PFSK-1 (cell line): ENCODE measurements around the gene NFIA.

Experiments used
- FOXP2 ChIP-seq: optimal IDR thresholded peaks from 2 replicates; pipeline ENCODE3; 2011; ENCODE audit warnings: borderline replicate concordance, control low read depth, inconsistent platforms; ENCODE audit not compliant: insufficient read depth; ENCODE audit errors: extremely low read length, extremely low read depth
- POLR2AphosphoS5 ChIP-seq: IDR thresholded peaks from 2 replicates; pipeline ENCODE4 v1.6.1; 2012; ENCODE audit warnings: low read depth, mild to moderate bottlenecking, control low read depth, low read length, moderate library complexity
- REST ChIP-seq, 2 experiments: IDR thresholded peaks; 2 replicates each; pipeline versions ENCODE4 v1.6.1 to v1.8.0; 2011 to 2012; ENCODE audit warnings: low read depth in 2 of 2, low read length in 2 of 2, control low read depth in 1 of 2, inconsistent platforms in 1 of 2, mild to moderate bottlenecking in 1 of 2, moderate library complexity in 1 of 2; ENCODE audit not compliant: insufficient read depth in 1 of 2
- SIN3A ChIP-seq: IDR thresholded peaks from 2 replicates; pipeline ENCODE4 v1.6.1; 2012; ENCODE audit warnings: mild to moderate bottlenecking, low read length, moderate library complexity, borderline replicate concordance; ENCODE audit not compliant: insufficient read depth
- TAF1 ChIP-seq: IDR thresholded peaks from 2 replicates; pipeline ENCODE4 v1.6.1; 2012; ENCODE audit warnings: low read length, control low read depth, borderline replicate concordance; ENCODE audit not compliant: insufficient read depth

Gene NFIA

GRCh38 chr1:61337441-61337951 lies 255.1 kb downstream of the NFIA start:
- no peak for TF ChIP-seq TAF1
- no peak for TF ChIP-seq FOXP2
- TF ChIP-seq SIN3A: no peak

- TF ChIP-seq SIN3A (no peak), TAF1 (no peak), POLR2AphosphoS5 (no peak), FOXP2 (no peak), REST (IDR thresholded peaks at IDR 0.05; ENCODE audit: insufficient read depth in 1 of 2, low read depth in 2 of 2, low read length in 2 of 2) (no peak)
Observed at GRCh38 chr1:61337981-61338848, 255.9 kb downstream of the NFIA start.

GRCh38 chr1:61338899-61339298 lies 256.5 kb downstream of the NFIA start:
- TF ChIP-seq POLR2AphosphoS5 (no peak), REST (IDR thresholded peaks at IDR 0.05; ENCODE audit: insufficient read depth in 1 of 2, low read depth in 2 of 2, low read length in 2 of 2) (no peak), TAF1 (no peak), FOXP2 (no peak), SIN3A (no peak)

- TF ChIP-seq FOXP2: no peak
- TF ChIP-seq REST (IDR thresholded peaks at IDR 0.05; ENCODE audit: insufficient read depth in 1 of 2, low read depth in 2 of 2, low read length in 2 of 2): no peak
- TF ChIP-seq TAF1: no peak
- no peak for TF ChIP-seq SIN3A
- TF ChIP-seq POLR2AphosphoS5: no peak
Observed at GRCh38 chr1:61341426-61341825, 259.1 kb downstream of the NFIA start.

GRCh38 chr1:61343734-61344420 lies 261.5 kb downstream of the NFIA start:
- TF ChIP-seq SIN3A (no peak), TAF1 (no peak), POLR2AphosphoS5 (no peak), REST (IDR thresholded peaks at IDR 0.05; ENCODE audit: insufficient read depth in 1 of 2, low read depth in 2 of 2, low read length in 2 of 2) (no peak), FOXP2 (no peak)
